IMR-90 (cell line): ENCODE data around the gene FKBP6.

ENCODE experiments used
- BHLHE40 ChIP-seq: fragments of 150-350 bp; IDR thresholded peaks from 2 replicates; pipeline ENCODE4 v1.6.1; 2016; ENCODE audit warnings: mild to moderate bottlenecking, low read depth, low read length
- CEBPB ChIP-seq: IDR thresholded peaks from 2 replicates; pipeline ENCODE4 v1.6.1; 2012; ENCODE audit warnings: low read depth, low read length, improper control_type of control experiment
- CHD1 ChIP-seq: IDR thresholded peaks from 2 replicates; pipeline ENCODE4 v1.6.1; 2012; ENCODE audit warnings: low read depth, low read length, improper control_type of control experiment
- FOS ChIP-seq: fragments of 150-350 bp; IDR thresholded peaks from 2 replicates; pipeline ENCODE4 v1.6.1; 2016; ENCODE audit warnings: low read depth, low read length
- MAFK ChIP-seq: IDR thresholded peaks from 2 replicates; pipeline ENCODE4 v1.6.1; 2012; ENCODE audit warnings: low read depth, low read length, improper control_type of control experiment
- MAZ ChIP-seq: IDR thresholded peaks from 2 replicates; pipeline ENCODE4 v1.6.1; 2012; ENCODE audit warnings: low read depth, mild to moderate bottlenecking, low read length, improper control_type of control experiment, moderate library complexity, borderline replicate concordance
- POLR2A ChIP-seq: IDR thresholded peaks from 2 replicates; pipeline ENCODE4 v1.6.1; 2012; ENCODE audit warnings: mild to moderate bottlenecking, low read depth, low read length
- RAD21 ChIP-seq: IDR thresholded peaks from 2 replicates; pipeline ENCODE4 v1.6.1; 2012; ENCODE audit warnings: low read length, improper control_type of control experiment
- RCOR1 ChIP-seq: IDR thresholded peaks from 2 replicates; pipeline ENCODE4 v1.6.1; 2012; ENCODE audit warnings: mild to moderate bottlenecking, low read length, improper control_type of control experiment; ENCODE audit not compliant: insufficient replicate concordance
- RFX5 ChIP-seq: IDR thresholded peaks from 2 replicates; pipeline ENCODE4 v1.8.0; 2012; ENCODE audit warnings: low read depth, mild to moderate bottlenecking, low read length, moderate library complexity
- SMC3 ChIP-seq: fragments of 150-350 bp; IDR thresholded peaks from 2 replicates; pipeline ENCODE4 v1.6.1; 2016; ENCODE audit warnings: low read depth, mild to moderate bottlenecking, antibody characterized with exemption, low read length, moderate library complexity
- TF ChIP-seq, protein P1 (sequence below): conservative IDR thresholded peaks from 2 replicates; pipeline ENCODE4 v1.5.1; 2012; ENCODE audit warnings: mild to moderate bottlenecking, low read depth, low read length, improper control_type of control experiment
- TF ChIP-seq, protein P2 (sequence below): fragments of 150-350 bp; IDR thresholded peaks from 2 replicates; pipeline ENCODE4 v1.6.1; 2017; ENCODE audit warnings: mild to moderate bottlenecking, antibody characterized with exemption, low read length, low read depth

DNA sequence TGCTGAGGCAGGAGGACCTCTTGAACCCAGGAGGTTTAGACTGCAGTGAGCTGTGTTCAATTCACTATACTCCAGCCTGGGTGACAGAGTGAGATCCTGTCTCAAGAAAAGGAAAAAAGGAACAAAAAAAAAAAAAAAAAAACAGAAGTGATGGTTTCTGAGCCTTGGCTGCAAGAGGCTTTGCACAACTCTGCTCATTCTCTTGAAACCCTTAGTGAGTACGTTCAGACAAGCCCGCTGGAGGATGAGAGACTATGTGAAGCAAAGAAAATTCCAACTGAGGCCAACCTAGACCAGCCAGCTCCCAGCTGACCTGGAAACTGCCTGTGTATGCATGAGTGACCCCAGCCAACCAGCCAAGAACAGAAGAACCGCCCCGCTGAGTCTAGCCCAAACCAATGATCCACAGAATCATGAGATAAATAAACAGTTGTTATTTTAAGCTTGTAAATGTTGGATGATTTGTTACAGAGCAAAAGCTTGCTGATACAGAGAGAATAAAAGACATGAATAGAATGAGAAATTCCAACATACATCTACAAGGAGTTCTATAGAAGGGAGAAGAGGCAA, 55.1 kb downstream of the FKBP6 start:
- TF ChIP-seq, protein P1, sequence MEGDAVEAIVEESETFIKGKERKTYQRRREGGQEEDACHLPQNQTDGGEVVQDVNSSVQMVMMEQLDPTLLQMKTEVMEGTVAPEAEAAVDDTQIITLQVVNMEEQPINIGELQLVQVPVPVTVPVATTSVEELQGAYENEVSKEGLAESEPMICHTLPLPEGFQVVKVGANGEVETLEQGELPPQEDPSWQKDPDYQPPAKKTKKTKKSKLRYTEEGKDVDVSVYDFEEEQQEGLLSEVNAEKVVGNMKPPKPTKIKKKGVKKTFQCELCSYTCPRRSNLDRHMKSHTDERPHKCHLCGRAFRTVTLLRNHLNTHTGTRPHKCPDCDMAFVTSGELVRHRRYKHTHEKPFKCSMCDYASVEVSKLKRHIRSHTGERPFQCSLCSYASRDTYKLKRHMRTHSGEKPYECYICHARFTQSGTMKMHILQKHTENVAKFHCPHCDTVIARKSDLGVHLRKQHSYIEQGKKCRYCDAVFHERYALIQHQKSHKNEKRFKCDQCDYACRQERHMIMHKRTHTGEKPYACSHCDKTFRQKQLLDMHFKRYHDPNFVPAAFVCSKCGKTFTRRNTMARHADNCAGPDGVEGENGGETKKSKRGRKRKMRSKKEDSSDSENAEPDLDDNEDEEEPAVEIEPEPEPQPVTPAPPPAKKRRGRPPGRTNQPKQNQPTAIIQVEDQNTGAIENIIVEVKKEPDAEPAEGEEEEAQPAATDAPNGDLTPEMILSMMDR = no peak
- TF ChIP-seq POLR2A (no peak), RAD21 (no peak), FOS (no peak), MAZ (no peak), BHLHE40 (no peak), CHD1 (no peak), CEBPB (no peak), SMC3 (no peak), MAFK (no peak), RCOR1 (no peak), RFX5 (no peak)
- TF ChIP-seq, protein P2, sequence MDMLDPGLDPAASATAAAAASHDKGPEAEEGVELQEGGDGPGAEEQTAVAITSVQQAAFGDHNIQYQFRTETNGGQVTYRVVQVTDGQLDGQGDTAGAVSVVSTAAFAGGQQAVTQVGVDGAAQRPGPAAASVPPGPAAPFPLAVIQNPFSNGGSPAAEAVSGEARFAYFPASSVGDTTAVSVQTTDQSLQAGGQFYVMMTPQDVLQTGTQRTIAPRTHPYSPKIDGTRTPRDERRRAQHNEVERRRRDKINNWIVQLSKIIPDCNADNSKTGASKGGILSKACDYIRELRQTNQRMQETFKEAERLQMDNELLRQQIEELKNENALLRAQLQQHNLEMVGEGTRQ = no peak
